Spleen (tissue), 11 donors: ENCODE measurements around the gene FITM1. TPM values are rescaled to one million over a fixed set of nuclear protein-coding genes. Genes with fewer than 3 reads are reported as not detected.

Experiments used
- DNase-seq: peaks from one replicate; pipeline ENCODE4 v3.0.0-alpha.2; 2020
- H3K27ac ChIP-seq, 8 donors: fragments of 200-600 bp; sonication (generic) in 7 of 8; 1 replicate in 4 of 8; 2 replicates in 4 of 8; pipeline versions ENCODE4 v1.5.0 to v1.8.0; 2016 to 2021; ENCODE audit warnings: inconsistent platforms in 4 of 8, mild to moderate bottlenecking in 4 of 8, moderate library complexity in 1 of 8
- H3K27me3 ChIP-seq, 7 donors: fragments of 200-600 bp; sonication (generic) in 6 of 7; replicated peaks in 1 of 7; 1 replicate in 4 of 7; 2 replicates in 3 of 7; pipeline versions ENCODE4 v1.5.0 to v1.8.0; 2016 to 2021; ENCODE audit warnings: inconsistent platforms in 3 of 7, mild to moderate bottlenecking in 1 of 7
- H3K36me3 ChIP-seq, 6 donors: fragments of 200-600 bp; sonication (generic) in 5 of 6; 1 replicate in 4 of 6; 2 replicates in 2 of 6; pipeline versions ENCODE4 v1.5.0 to v1.8.0; 2016 to 2021; ENCODE audit warnings: inconsistent platforms in 2 of 6
- H3K4me1 ChIP-seq, 6 donors: fragments of 200-600 bp; sonication (generic) in 5 of 6; 1 replicate in 3 of 6; 2 replicates in 3 of 6; pipeline versions ENCODE4 v1.5.0 to v1.8.0; 2016 to 2021; ENCODE audit warnings: inconsistent platforms in 3 of 6
- H3K4me3 ChIP-seq, 8 donors: fragments of 200-600 bp; sonication (generic) in 7 of 8; 1 replicate in 4 of 8; 2 replicates in 4 of 8; pipeline versions ENCODE4 v1.5.0 to v1.8.0; 2016 to 2021; ENCODE audit warnings: inconsistent platforms in 4 of 8, mild to moderate bottlenecking in 4 of 8, moderate library complexity in 2 of 8
- H3K9me3 ChIP-seq, 8 donors: fragments of 200-600 bp; sonication (generic) in 7 of 8; 1 replicate in 4 of 8; 2 replicates in 4 of 8; pipeline versions ENCODE4 v1.5.0 to v1.8.0; 2016 to 2021; ENCODE audit warnings: inconsistent platforms in 4 of 8
- POLR2A ChIP-seq, 3 donors: fragments of 450-650 bp; IDR thresholded peaks; one replicate each; pipeline ENCODE4 v1.5.1; 2017; ENCODE audit warnings: antibody characterized with exemption in 3 of 3, mild to moderate bottlenecking in 1 of 3
- POLR2AphosphoS5 ChIP-seq, 3 donors: sonication (generic); formaldehyde crosslinking; IDR thresholded peaks; one replicate each; pipeline ENCODE4 v1.5.1; 2017; ENCODE audit warnings: antibody characterized with exemption in 3 of 3
- WGBS, 5 donors: extraction: QIAGEN DNeasy Blood & Tissue Kit in 3 of 5; methylation state at CpG; one replicate each; pipeline versions ENCODE4 v1.1.5 to v1.1.7; 2013 to 2018; 5-methylcytosine and 5-hydroxymethylcytosine counted together
- intact Hi-C: fragments of 100-400 bp; cut with DNase I; formaldehyde crosslinking; loops from one replicate; pipeline ENCODE4 v1.15.0; 2023; ENCODE audit warnings: low total_unique reads
- polyA plus RNA-seq, 3 donors: library from polyadenylated mRNA; stranded (reverse); fragments of 200-250 nt; gene quantifications; one replicate each; pipeline ENCODE4 v1.2.1, GENCODE V29; 2013
- total RNA-seq, 7 donors: library from RNA; depleted of rRNA in 3 of 7; stranded (reverse); fragments of >200 nt in 3 of 7; fragmentation: NEBNext Ultra II Directional in 4 of 7; extraction: Animal tissue kit (Norgen Biotek cat#: 25700) in 4 of 7; gene quantifications; one replicate each; pipeline versions ENCODE4 v1.1.0 to v1.2.1, GENCODE V29; 2016 to 2021
- TF ChIP-seq, protein P1 (sequence below), 11 experiments: fragments of 200-600 bp in 7 of 11; fragments of 450-650 bp in 4 of 11; sonication (generic) in 4 of 11; IDR thresholded peaks in 8 of 11; conservative IDR thresholded peaks in 3 of 11; 1 replicate in 7 of 11; 2 replicates in 4 of 11; pipeline versions ENCODE4 v1.4.0 to v1.8.0; 2016 to 2021; ENCODE audit warnings: antibody characterized with exemption in 11 of 11, inconsistent platforms in 4 of 11, mild to moderate bottlenecking in 1 of 11
- donor health status: healthy with polysubstance abuse.
- donor health status: DM: no; HTN: no; CAD: no; lungs with moderate emphysema.
- donor health status: DM: no; HTN: no; CAD: no.
- donor health status: Bipolar disorder and iron deficiency.
- donor health status: healthy.
- donor health status: DM: no; HTN: no; CAD: no.
- donor health status: DM: yes; HTN: yes; CAD: no.

Gene FITM1
- total and polyA plus RNA-seq, 10 donors: 3.7 to 12.9 (median 8.7) TPM

GRCh38 chr14:24121210-24121609 is 9.2 kb upstream of the FITM1 start:
- no peaks in the 10 kb centered on the region for H3K9me3 ChIP-seq
- peaks cover 12 to 55% (median 35%) of the 10 kb centered on the region in 6 donors for H3K4me1 ChIP-seq
- no peak for TF ChIP-seq POLR2AphosphoS5 (IDR thresholded peaks at IDR 0.05)
- TF ChIP-seq, protein P1, sequence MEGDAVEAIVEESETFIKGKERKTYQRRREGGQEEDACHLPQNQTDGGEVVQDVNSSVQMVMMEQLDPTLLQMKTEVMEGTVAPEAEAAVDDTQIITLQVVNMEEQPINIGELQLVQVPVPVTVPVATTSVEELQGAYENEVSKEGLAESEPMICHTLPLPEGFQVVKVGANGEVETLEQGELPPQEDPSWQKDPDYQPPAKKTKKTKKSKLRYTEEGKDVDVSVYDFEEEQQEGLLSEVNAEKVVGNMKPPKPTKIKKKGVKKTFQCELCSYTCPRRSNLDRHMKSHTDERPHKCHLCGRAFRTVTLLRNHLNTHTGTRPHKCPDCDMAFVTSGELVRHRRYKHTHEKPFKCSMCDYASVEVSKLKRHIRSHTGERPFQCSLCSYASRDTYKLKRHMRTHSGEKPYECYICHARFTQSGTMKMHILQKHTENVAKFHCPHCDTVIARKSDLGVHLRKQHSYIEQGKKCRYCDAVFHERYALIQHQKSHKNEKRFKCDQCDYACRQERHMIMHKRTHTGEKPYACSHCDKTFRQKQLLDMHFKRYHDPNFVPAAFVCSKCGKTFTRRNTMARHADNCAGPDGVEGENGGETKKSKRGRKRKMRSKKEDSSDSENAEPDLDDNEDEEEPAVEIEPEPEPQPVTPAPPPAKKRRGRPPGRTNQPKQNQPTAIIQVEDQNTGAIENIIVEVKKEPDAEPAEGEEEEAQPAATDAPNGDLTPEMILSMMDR (IDR thresholded peaks at IDR 0.05 in 8 of 11, conservative IDR thresholded peaks at IDR 0.05 in 3 of 11): no peak
- no peak for TF ChIP-seq POLR2A (IDR thresholded peaks at IDR 0.05)
- intact Hi-C loops: no loop called here
- H3K36me3 ChIP-seq: peaks cover 3 to 88% (median 71%) of the 10 kb centered on the region in 6 donors
- H3K27me3 ChIP-seq: no peaks in the 10 kb centered on the region
- H3K27ac ChIP-seq: peak overlapping the region in 1 of 8 donors; percentile 67
- WGBS, 5 donors: 95 to 97% (median 96%) methylated on average over 8 of the region's 8 CpGs
- no peak overlapping the region for H3K4me3 ChIP-seq
- DNase-seq: peak; percentile 33

- Histone ChIP-seq H3K9me3 (no peaks in the 10 kb centered on the region), H3K36me3 (peaks cover 3 to 79% (median 67%) of the 10 kb centered on the region in 6 donors), H3K4me3 (no peak overlapping the region), H3K27me3 (no peaks in the 10 kb centered on the region), H3K27ac (peak overlapping the region in 4 of 8 donors; percentile 43 to 75 (median 70)), H3K4me1 (peaks cover 0 to 46% (median 23%) of the 10 kb centered on the region in 6 donors)
- intact Hi-C loops: no loop called here
- WGBS, 5 donors: 70 to 90% (median 83%) methylated on average over 4 of the region's 4 CpGs
- no peak for DNase-seq
- TF ChIP-seq POLR2AphosphoS5 (IDR thresholded peaks at IDR 0.05) (no peak), POLR2A (IDR thresholded peaks at IDR 0.05) (no peak)
- TF ChIP-seq, protein P1 (IDR thresholded peaks at IDR 0.05 in 8 of 11, conservative IDR thresholded peaks at IDR 0.05 in 3 of 11): no peak
Measured at GRCh38 chr14:24122416-24122815, 8.0 kb upstream of the FITM1 start.

DNA sequence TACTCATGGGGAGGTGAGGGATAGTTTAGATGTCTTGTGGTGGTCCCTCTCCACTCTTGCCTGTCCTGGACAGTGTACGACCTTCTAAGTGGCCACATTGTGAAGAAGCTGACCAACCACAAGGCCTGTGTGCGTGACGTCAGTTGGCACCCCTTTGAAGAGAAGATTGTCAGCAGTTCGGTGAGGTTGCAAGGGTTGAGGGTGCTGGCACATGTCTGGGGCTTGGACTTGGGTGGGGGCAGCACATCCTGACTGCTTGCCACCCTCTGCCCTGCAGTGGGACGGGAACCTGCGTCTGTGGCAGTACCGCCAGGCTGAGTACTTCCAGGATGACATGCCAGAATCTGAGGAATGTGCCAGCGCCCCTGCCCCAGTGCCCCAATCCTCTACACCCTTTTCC is 7.6 kb upstream of the FITM1 start:
- H3K4me3 ChIP-seq: no peak overlapping the region
- peaks cover 0 to 46% (median 24%) of the 10 kb centered on the region in 6 donors for H3K4me1 ChIP-seq
- H3K27me3 ChIP-seq: no peaks in the 10 kb centered on the region
- peaks cover 0 to 74% (median 64%) of the 10 kb centered on the region in 6 donors for H3K36me3 ChIP-seq
- WGBS, 5 donors: 87 to 97% (median 92%) methylated on average over 7 to 8 of the region's 8 CpGs
- TF ChIP-seq, protein P1 (IDR thresholded peaks at IDR 0.05 in 8 of 11, conservative IDR thresholded peaks at IDR 0.05 in 3 of 11): no peak
- TF ChIP-seq POLR2AphosphoS5 (IDR thresholded peaks at IDR 0.05) (peak in 2 of 3 donors; percentile 19 to 42), POLR2A (IDR thresholded peaks at IDR 0.05) (no peak)
- DNase-seq: peak; percentile 71
- no peaks in the 10 kb centered on the region for H3K9me3 ChIP-seq
- H3K27ac ChIP-seq: peak overlapping the region in 5 of 8 donors; percentile 43 to 75 (median 67)
- intact Hi-C loops: no loop called here

- DNase-seq: peak; percentile 51
- WGBS, 5 donors: 72 to 85% (median 80%) methylated on average over 8 to 9 of the region's 9 CpGs
- no peak overlapping the region for H3K4me3 ChIP-seq
- TF ChIP-seq, protein P1 (IDR thresholded peaks at IDR 0.05 in 8 of 11, conservative IDR thresholded peaks at IDR 0.05 in 3 of 11): no peak
- TF ChIP-seq POLR2AphosphoS5 (IDR thresholded peaks at IDR 0.05) (peak in 1 of 3 donors; percentile 12), POLR2A (IDR thresholded peaks at IDR 0.05) (no peak)
- H3K9me3 ChIP-seq: no peaks in the 10 kb centered on the region
- H3K36me3 ChIP-seq: peaks cover 0 to 66% (median 56%) of the 10 kb centered on the region in 6 donors
- intact Hi-C loops: no loop called here
- peaks cover 0 to 45% (median 24%) of the 10 kb centered on the region in 6 donors for H3K4me1 ChIP-seq
- peak overlapping the region in 7 of 8 donors; percentile 18 to 75 (median 51) for H3K27ac ChIP-seq
- no peaks in the 10 kb centered on the region for H3K27me3 ChIP-seq
Measured at GRCh38 chr14:24123424-24124417, 6.7 kb upstream of the FITM1 start.
